ENCODE results near the gene CCDC106.

CCDC106 gene

DNA sequence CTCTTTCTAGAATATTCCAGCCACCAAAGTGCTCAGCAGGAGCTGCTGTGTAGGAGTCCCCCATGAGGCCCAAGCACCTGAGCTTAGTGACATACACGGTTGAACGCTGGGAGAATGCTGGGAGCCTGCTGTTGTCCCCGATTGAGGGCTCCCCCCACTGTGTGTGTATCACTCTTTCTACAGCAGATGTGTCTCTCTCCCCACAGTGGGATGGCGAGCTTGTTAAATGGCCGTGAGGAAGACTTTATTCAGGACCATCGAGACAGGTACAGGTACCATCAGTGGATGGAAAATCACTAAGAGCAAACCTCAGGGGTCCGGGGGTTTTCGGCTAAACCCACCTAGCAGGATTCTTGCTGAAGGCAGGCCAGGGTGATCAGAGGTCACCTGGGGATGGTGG, 49.7 kb downstream of the CCDC106 start:
- intact Hi-C loops (cut with DNase I; ENCODE audit: low total_unique reads): no loop called here
- DNase-seq: peak in 1 of 2 donors; percentile 48

DNA sequence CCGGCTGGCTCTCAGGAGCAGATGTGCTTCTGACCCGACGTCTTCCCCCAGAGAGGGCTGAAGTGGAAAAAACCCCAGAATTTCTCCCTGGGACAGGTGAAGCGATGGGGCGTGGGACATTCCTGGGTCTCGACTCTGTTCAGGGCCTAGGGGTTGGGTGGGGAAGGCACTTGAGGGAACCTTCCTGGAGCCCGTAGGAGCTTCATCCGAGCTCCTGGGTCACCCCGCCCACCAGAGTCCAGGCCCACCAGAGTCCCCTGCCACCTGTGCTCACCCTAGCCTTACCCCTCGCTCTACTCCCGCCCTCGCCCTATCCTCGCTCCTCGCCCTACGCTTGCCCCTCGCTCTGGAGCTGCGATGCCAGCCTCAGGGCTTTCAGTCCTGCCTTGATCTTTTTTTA, 50.2 kb downstream of the CCDC106 start:
- DNase-seq: peak in 1 of 2 donors; percentile 32
- H3K27me3 ChIP-seq: no peaks in the 10 kb centered on the region
- no peaks in the 10 kb centered on the region for H3K9me3 ChIP-seq
- peaks cover 31 to 76% (median 38%) of the 10 kb centered on the region in 3 donors for H3K36me3 ChIP-seq
- intact Hi-C loops (cut with DNase I; ENCODE audit: low total_unique reads): no loop called here
- TF ChIP-seq, protein P1, sequence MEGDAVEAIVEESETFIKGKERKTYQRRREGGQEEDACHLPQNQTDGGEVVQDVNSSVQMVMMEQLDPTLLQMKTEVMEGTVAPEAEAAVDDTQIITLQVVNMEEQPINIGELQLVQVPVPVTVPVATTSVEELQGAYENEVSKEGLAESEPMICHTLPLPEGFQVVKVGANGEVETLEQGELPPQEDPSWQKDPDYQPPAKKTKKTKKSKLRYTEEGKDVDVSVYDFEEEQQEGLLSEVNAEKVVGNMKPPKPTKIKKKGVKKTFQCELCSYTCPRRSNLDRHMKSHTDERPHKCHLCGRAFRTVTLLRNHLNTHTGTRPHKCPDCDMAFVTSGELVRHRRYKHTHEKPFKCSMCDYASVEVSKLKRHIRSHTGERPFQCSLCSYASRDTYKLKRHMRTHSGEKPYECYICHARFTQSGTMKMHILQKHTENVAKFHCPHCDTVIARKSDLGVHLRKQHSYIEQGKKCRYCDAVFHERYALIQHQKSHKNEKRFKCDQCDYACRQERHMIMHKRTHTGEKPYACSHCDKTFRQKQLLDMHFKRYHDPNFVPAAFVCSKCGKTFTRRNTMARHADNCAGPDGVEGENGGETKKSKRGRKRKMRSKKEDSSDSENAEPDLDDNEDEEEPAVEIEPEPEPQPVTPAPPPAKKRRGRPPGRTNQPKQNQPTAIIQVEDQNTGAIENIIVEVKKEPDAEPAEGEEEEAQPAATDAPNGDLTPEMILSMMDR (IDR thresholded peaks at IDR 0.05): no peak
- H3K4me3 ChIP-seq: no peak overlapping the region
- H3K4me1 ChIP-seq: no peaks in the 10 kb centered on the region
- H3K27ac ChIP-seq: no peak overlapping the region

More for the DNA sequence above, 49.7 kb downstream of the CCDC106 start:
- Histone ChIP-seq H3K4me1 (no peaks in the 10 kb centered on the region), H3K27ac (no peak overlapping the region), H3K4me3 (no peak overlapping the region), H3K36me3 (peaks cover 35 to 81% (median 44%) of the 10 kb centered on the region in 3 donors), H3K27me3 (no peaks in the 10 kb centered on the region), H3K9me3 (no peaks in the 10 kb centered on the region)
- TF ChIP-seq, protein P1 (IDR thresholded peaks at IDR 0.05): no peak

DNA sequence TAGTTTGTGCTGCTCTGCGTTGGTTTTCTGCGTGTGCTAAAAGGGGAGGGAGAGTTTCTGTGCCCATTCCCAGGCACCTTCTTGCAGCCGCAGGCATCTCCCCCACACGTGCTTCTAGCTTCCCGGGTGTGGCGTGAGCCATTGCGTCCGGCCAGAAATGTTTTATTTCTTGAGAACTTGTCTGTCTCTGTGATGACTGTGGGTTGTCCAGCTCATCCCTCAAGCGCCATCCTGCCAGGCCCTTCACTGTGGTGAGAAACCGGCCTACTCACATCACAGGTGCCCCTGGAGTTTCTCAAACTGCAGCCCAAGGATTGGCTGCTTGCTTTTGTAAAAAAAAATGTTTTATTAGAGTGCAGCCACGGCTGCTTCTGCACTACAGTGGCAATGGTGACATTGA, 51.2 kb downstream of the CCDC106 start:
- Histone ChIP-seq H3K36me3 (peaks cover 23 to 69% (median 30%) of the 10 kb centered on the region in 3 donors), H3K4me3 (no peak overlapping the region), H3K27ac (no peak overlapping the region), H3K27me3 (no peaks in the 10 kb centered on the region), H3K4me1 (no peaks in the 10 kb centered on the region), H3K9me3 (no peaks in the 10 kb centered on the region)
- intact Hi-C loops (cut with DNase I; ENCODE audit: low total_unique reads): no loop called here
- TF ChIP-seq, protein P1 (IDR thresholded peaks at IDR 0.05): no peak
- DNase-seq: peak in 1 of 2 donors; percentile 34

DNA sequence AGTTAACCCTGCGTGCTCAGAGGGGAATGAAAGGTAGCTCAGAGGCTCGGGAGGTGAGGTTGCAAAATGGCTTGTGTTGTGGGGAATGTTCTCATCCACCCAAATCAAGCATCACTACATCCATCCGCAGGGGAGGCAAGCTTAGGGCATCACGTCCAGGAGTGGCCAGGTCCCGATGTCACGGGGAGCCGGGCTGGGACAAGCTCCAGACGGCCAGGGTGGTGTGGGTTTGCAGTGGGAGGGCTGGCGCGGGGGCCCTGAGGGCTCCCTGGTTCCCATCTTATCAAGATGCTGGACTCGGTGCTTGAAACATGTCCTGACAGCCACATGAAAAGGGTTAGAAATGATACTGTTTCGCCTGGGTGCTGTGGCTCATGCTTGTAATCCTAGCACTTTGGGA, 52.8 kb downstream of the CCDC106 start:
- Histone ChIP-seq H3K9me3 (no peaks in the 10 kb centered on the region), H3K27ac (no peak overlapping the region), H3K4me3 (no peak overlapping the region), H3K4me1 (no peaks in the 10 kb centered on the region), H3K36me3 (peaks cover 12 to 60% (median 21%) of the 10 kb centered on the region in 3 donors), H3K27me3 (no peaks in the 10 kb centered on the region)
- TF ChIP-seq, protein P1 (IDR thresholded peaks at IDR 0.05): no peak
- DNase-seq: peak in 1 of 2 donors; percentile 47
- intact Hi-C loops (cut with DNase I; ENCODE audit: low total_unique reads): no loop called here

DNA sequence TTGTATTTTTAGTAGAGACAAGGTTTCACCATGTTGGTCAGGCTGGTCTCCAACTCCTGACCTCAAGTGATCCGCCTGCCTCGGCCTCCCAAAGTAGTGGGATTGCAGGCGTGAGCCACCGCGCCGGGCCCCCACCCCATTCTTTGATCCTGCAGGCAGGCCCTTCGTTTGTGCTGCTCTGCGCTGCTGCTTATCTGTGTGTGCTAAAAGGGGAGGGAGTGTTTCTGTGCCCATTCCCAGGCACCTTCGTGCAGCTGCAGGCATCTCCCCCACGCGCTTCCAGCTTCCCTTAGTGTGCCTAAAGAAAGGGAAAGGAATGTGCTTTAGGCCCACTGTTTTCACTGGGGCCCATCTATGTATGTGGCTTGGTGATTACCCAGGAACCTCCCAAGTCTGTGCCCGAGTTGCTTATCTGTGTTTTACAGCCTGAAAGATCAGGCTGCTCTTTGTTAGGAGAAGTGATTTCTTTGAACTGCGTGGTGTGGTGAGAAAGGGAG, 54.2 kb downstream of the CCDC106 start:
- TF ChIP-seq, protein P1 (IDR thresholded peaks at IDR 0.05): no peak
- no peaks in the 10 kb centered on the region for H3K27me3 ChIP-seq
- no peaks in the 10 kb centered on the region for H3K4me1 ChIP-seq
- peak in 1 of 2 donors; percentile 29 for DNase-seq
- H3K27ac ChIP-seq: no peak overlapping the region
- no peak overlapping the region for H3K4me3 ChIP-seq
- H3K36me3 ChIP-seq: peaks cover 6 to 46% (median 11%) of the 10 kb centered on the region in 3 donors
- no peaks in the 10 kb centered on the region for H3K9me3 ChIP-seq
- intact Hi-C loops (cut with DNase I; ENCODE audit: low total_unique reads): no loop called here
